Fibroblast of skin of right biceps (primary cell): ENCODE data around the gene PLEK2.

Experiments used
- DNase-seq: peaks from one replicate; pipeline ENCODE4 v3.0.0-alpha.2; 2013

The PLEK2 gene

DNA sequence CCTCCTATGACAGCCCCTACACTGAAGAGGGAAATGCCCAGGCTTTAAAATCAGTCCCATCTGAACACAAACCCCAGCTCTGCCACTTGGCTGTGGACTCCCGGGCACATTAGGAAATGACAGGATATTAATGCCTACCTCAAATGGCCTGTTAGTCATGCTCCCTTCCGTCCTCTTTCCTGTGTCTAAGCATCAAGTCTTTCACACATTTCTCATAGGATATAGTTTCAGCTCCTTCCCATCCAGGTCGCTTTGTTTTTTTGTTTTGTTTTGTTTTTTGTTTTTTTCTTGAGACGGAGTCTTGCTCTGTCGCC lies 16.1 kb downstream of the PLEK2 start:
- DNase-seq, result peak; percentile 34

DNA sequence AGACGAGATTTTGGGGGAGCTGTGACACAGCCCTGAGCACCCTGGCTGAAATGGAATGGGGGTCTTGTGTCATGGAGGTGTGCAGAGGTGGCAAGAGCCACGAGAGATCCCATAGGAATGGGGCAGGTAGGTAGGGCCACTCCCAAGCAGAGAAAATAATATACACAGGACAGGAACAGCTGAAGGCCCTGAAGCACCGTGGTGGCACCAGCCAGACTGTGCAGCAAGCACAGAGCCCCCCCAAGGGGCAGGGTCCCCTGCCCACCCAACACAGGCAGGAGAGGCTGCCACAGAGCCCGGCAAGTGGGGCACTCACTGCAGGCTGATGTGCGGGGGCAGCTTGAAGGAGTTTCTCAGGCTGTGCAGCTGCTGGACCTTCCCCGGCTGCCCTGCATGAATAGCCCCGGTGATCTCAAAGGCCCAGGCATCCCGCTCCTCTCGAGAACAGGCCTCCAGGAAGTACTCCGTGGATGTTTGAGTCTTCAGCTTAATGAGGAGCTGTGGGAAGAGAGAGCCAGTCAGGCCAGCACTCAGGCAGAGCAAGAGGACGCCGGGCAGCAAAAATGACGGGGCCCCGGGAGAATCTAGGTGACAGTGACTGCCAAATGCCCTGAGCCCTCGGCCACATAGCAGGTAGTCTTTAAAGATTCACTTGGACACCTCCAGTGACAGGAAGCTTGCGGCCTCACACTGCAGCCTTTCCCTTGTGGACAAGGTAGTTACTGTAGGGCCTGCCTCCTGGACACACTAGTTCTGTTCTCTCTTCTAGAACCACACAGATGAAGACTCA lies 16.7 kb downstream of the PLEK2 start:
- no peak for DNase-seq

GRCh38 chr14:67393689-67394088 lies 18.3 kb downstream of the PLEK2 start:
- no peak for DNase-seq

GRCh38 chr14:67392800-67393199 lies 19.2 kb downstream of the PLEK2 start:
- DNase-seq, result no peak

- no peak for DNase-seq
Measured at GRCh38 chr14:67392123-67392522, 19.8 kb downstream of the PLEK2 start.

DNA sequence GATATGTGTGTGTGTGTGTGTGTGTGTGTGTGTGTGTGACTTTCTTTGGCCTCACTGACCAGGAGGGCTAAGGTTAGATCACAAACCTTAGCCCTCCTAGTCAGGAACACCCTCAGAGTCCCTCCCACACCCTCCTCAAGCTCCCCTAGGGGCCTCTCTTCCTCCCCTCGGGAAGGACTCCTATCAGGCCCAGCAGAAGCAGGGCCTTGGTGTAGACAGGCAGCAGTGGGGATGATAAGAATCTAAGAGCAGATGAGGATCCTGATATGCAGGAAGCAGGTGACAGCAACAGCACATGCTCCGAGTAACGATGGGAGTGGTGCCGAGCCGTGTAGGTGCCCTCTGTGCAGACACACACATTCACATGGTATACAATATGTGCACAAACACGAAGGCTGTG lies 20.7 kb downstream of the PLEK2 start:
- no peak for DNase-seq

- DNase-seq, result no peak
Measured at GRCh38 chr14:67389811-67390534, 22.0 kb downstream of the PLEK2 start.

- DNase-seq, result no peak
Measured at GRCh38 chr14:67389275-67389674, 22.7 kb downstream of the PLEK2 start.

DNA sequence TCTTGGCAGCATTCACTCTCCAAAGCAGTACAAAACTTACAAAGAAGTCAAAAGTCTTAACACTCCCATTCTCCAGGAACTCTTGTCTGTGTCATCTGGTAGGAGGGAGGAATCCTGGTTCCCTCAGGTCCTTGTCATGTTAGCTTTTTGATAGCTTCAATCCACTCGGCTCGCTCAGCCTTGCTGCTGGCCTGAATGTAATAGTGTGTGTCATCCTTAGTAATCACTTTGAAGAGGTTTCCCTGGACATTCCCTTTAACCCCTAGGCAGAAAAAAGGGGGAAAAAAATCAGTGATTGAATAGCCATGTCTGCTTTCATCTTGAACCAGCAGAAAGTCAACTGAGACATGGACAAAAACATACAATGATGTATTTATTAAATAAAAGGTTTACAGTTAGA lies 24.8 kb downstream of the PLEK2 start:
- DNase-seq, result peak; percentile 6

DNA sequence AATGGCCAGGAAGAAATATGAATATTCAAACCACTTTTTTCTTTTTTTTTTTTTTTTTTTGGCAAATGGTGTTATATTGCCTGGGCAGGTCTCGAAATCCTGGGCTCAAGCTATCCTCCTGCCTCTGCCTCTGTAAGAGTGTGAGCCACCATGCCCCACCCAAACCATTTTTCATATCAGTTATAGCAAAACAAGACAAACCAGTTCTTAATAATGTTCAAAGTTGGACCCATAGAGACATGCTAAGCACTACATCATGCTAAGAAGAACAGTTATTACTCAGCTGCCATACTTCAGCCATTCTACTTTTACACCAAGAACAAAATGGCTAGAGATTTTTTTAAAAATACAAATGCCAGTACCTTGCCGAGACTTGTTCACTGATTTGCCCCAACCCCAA lies 26.3 kb downstream of the PLEK2 start:
- DNase-seq, result no peak

DNA sequence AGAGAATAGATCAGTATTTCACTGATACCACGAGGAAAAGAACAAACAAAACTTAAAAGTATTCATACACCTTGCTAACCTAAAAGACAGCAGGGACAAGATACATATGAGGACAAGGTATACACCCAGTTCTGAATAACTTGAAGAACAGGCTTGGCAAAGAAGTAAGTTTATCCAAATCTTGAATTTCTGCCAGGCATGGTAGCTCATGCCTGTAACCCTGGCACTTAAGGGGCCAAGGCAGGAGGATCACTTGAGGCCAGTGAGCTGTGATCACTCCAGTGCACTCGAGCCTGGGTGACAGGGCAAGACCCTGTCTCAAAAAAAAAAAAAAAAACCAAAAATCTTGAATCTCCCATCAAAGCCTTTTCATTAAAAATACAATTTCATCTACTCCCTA lies 26.8 kb downstream of the PLEK2 start:
- no peak for DNase-seq

DNA sequence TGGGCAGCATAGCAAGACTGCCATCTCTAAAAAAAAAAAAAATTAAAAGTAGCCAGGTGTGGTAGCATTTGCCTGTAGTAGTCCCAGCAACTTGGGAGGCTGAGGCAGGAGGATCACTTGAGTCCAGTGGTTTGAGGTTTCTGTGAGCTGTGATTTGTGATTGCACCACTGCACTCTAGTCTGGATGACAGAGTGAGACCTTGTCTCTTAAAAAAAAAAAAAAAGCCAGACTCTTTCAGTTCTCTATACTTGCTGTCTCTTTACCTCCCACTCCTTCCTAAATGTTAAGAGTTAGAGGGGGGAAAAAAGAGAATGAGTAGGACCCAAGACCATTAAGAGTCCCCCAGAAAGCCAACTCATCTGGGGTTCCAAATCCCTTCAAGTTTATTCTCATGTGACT lies 34.0 kb downstream of the PLEK2 start:
- DNase-seq, result no peak

GRCh38 chr14:67373347-67373746 lies 38.6 kb downstream of the PLEK2 start:
- DNase-seq, result no peak

DNA sequence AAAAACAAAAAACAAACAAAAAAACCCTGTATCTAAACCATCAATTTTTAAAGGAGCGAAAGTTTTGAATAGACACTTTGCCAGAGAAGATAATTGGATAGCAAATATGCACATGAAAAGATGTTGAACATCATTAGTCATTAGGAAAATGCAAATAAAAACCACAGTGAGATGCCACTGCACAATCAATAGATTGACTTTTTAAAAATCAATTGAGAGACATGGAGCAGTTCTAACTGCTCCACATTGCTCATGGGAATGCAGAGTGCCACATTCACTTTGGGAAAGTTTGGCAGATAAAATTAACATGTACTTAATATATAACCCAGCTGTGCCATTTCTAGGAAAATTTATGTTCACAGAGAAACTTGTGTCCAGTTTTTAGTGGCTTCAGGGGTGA lies 39.1 kb downstream of the PLEK2 start:
- no peak for DNase-seq

- no peak for DNase-seq
Measured at GRCh38 chr14:67371247-67372148, 40.5 kb downstream of the PLEK2 start.

- DNase-seq, result no peak
Measured at GRCh38 chr14:67370830-67371229, 41.1 kb downstream of the PLEK2 start.

GRCh38 chr14:67365476-67365875 lies 46.5 kb downstream of the PLEK2 start:
- no peak for DNase-seq

DNA sequence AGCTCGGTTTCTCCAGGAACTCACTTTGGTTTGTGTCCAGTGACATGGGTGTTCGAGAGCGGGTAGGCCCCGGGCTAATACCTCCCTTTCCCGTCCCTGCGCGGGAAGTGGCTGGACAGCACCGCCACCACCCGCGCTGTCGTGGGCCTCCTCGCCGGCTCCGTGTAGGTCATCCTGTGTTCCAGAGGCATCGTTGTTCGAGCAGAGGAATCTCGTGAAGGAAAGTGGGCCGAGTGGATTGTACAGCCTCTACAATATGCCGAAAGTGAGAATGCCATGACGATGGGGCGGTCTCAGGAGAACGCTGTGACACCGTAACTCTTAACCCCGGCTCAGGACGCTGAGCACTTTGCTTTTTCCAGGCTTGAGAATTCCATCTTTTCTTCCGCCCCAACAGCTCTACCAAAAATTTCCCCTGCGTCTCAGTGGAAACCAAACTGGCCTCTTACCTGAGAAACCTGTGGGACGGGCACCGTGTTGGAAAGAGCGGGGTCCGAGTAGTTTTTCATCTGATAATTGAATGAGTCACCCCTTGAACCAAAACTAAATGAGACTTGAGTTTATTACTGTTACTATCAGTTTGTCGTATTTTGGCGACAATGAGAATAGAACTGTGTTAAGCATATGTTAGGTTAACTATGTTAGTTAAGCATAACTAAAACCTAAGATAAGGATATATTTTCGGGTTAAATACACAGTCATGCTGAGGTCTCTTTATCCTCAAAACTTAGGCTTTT lies 51.3 kb downstream of the PLEK2 start:
- no peak for DNase-seq

- DNase-seq, result peak; percentile 99
Measured at GRCh38 chr14:67359775-67360469, 52.0 kb downstream of the PLEK2 start, which contains the start of the genes ATP6V1D and EIF2S1. TSS of gene ATP6V1D (minus strand) at chr14:67359804. CDS start at chr14:67359698, 106 bp downstream. TSS of gene EIF2S1 (plus strand) at chr14:67360328. CDS start at chr14:67364768, 4,440 bp downstream.

- DNase-seq, result peak; percentile 69
Measured at GRCh38 chr14:67358924-67359774, 52.8 kb downstream of the PLEK2 start.

DNA sequence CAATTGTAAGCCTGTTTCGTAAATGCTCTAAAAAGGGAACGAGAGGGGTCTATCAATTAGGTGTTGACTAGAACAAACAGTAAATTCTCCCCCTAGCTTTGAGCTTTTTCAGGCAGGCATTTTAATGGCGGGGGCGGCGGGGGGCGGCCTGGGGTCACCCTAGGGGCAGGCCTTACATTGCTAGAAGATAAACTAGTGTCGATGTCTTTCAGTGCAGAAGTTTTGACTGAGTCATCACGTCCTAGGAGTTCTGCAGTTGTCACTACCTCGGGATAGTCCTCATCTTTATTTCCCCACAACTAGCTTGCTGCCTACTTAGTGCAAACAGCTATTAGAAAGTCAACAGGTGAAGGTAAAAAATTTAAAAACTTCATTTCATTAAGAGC lies 54.0 kb downstream of the PLEK2 start:
- peak; percentile 19 for DNase-seq
